Mesothelial cell of epicardium (in vitro differentiated cells): ENCODE measurements around the gene HIGD1B. TPM values are rescaled to one million over a fixed set of nuclear protein-coding genes. Genes with fewer than 3 reads are reported as not detected.
A peak's percentile ranks its signal among the peaks of the same experiment; 100 is the strongest.

Source experiments
- DNase-seq, 2 experiments: peaks; one replicate each; pipeline ENCODE4 v3.0.0; 2021; ENCODE audit warnings: low spot score in 2 of 2; ENCODE audit not compliant: unreplicated experiment in 2 of 2
- H3K27ac Mint-ChIP-seq: 2 replicates; pipeline ENCODE4 v1.8.0; 2021; ENCODE audit warnings: mixed read lengths
- H3K27me3 Mint-ChIP-seq: 2 replicates; pipeline ENCODE4 v1.8.0; 2021; ENCODE audit warnings: low read depth, mixed read lengths
- H3K36me3 Mint-ChIP-seq: 2 replicates; pipeline ENCODE4 v1.8.0; 2021; ENCODE audit warnings: mixed read lengths
- H3K4me1 Mint-ChIP-seq: 2 replicates; pipeline ENCODE4 v1.8.0; 2021; ENCODE audit warnings: mixed read lengths
- H3K4me3 Mint-ChIP-seq: 2 replicates; pipeline ENCODE4 v1.8.0; 2021; ENCODE audit warnings: mild to moderate bottlenecking, moderate library complexity, mixed read lengths
- H3K9me3 Mint-ChIP-seq: 2 replicates; pipeline ENCODE4 v1.8.0; 2021; ENCODE audit warnings: mixed read lengths
- CTCF ChIP-seq: fragments of 200-600 bp; sonication (generic); IDR thresholded peaks from one replicate; pipeline ENCODE4 v1.5.0; 2021; ENCODE audit warnings: antibody characterized with exemption; ENCODE audit not compliant: unreplicated experiment
- total RNA-seq: library from RNA; stranded (reverse); gene quantifications from 3 replicates; pipeline ENCODE4 v1.2.1, GENCODE V29; 2021

The HIGD1B gene
- total RNA-seq, 1 donor from 2014 or later, result not detected

- Mint-ChIP-seq H3K27me3 (no peaks in the 10 kb centered on the region), H3K27ac (peak overlapping the region; percentile 83), H3K4me3 (peak overlapping the region; percentile 75), H3K4me1 (peaks cover 33% of the 10 kb centered on the region), H3K9me3 (no peaks in the 10 kb centered on the region), H3K36me3 (no peaks in the 10 kb centered on the region)
- TF ChIP-seq CTCF, result no peak
- DNase-seq, result peak in 1 of 2 experiments; percentile 28
Measured at GRCh38 chr17:44830359-44831288, 17.1 kb upstream of the HIGD1B start.

GRCh38 chr17:44831371-44831770 is 16.3 kb upstream of the HIGD1B start:
- no peak for DNase-seq
- no peaks in the 10 kb centered on the region for H3K9me3 Mint-ChIP-seq
- no peaks in the 10 kb centered on the region for H3K36me3 Mint-ChIP-seq
- peaks cover 33% of the 10 kb centered on the region for H3K4me1 Mint-ChIP-seq
- H3K4me3 Mint-ChIP-seq, result peak overlapping the region; percentile 75
- TF ChIP-seq CTCF, result no peak
- no peaks in the 10 kb centered on the region for H3K27me3 Mint-ChIP-seq
- no peak overlapping the region for H3K27ac Mint-ChIP-seq

- H3K4me1 Mint-ChIP-seq, result peaks cover 27% of the 10 kb centered on the region
- H3K36me3 Mint-ChIP-seq, result no peaks in the 10 kb centered on the region
- no peaks in the 10 kb centered on the region for H3K9me3 Mint-ChIP-seq
- no peak overlapping the region for H3K4me3 Mint-ChIP-seq
- H3K27ac Mint-ChIP-seq, result peak overlapping the region; percentile 84
- TF ChIP-seq CTCF, result no peak
- H3K27me3 Mint-ChIP-seq, result no peaks in the 10 kb centered on the region
- DNase-seq, result no peak
Measured at GRCh38 chr17:44832805-44833204, 14.9 kb upstream of the HIGD1B start.

DNA sequence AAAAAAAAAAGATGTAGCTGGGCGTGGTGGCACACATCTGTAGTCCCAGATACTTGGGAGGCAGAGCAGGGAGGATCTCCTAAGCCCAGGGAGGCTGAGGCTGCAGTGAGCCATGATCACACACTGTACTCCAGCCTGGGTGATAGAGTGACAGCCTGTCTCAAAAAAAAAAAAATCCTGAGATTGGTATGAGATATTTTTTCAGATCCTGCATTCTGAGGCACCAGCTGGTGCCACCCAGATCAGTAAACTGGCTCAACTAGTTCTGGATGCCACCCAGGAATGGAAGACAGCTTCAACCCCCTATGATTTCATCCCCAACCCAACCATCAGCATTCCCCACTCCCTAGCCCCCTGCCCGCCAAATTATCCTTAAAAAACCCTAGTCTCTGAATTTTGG is 10.5 kb upstream of the HIGD1B start:
- no peaks in the 10 kb centered on the region for H3K9me3 Mint-ChIP-seq
- no peaks in the 10 kb centered on the region for H3K36me3 Mint-ChIP-seq
- no peaks in the 10 kb centered on the region for H3K27me3 Mint-ChIP-seq
- no peak overlapping the region for H3K27ac Mint-ChIP-seq
- H3K4me3 Mint-ChIP-seq, result no peak overlapping the region
- peaks cover 9% of the 10 kb centered on the region for H3K4me1 Mint-ChIP-seq
- TF ChIP-seq CTCF, result no peak
- DNase-seq, result no peak

- H3K9me3 Mint-ChIP-seq, result no peaks in the 10 kb centered on the region
- TF ChIP-seq CTCF, result no peak
- no peak overlapping the region for H3K4me3 Mint-ChIP-seq
- H3K27ac Mint-ChIP-seq, result no peak overlapping the region
- peaks cover 7% of the 10 kb centered on the region for H3K4me1 Mint-ChIP-seq
- H3K36me3 Mint-ChIP-seq, result no peaks in the 10 kb centered on the region
- H3K27me3 Mint-ChIP-seq, result no peaks in the 10 kb centered on the region
- no peak for DNase-seq
Measured at GRCh38 chr17:44840274-44840673, 7.4 kb upstream of the HIGD1B start.
